OCI-LY1 (cell line): Measurements from ENCODE around the gene KCNIP4.

Experiments
- H2AFZ ChIP-seq: fragments of 200-600 bp; sonication (generic), shearing (Covaris generic); 2 replicates; pipeline ENCODE4 v1.6.0; 2014; ENCODE audit warnings: antibody characterized with exemption, mild to moderate bottlenecking, low read length
- H3F3A ChIP-seq: fragments of 200-600 bp; sonication (generic), shearing (Covaris generic); 2 replicates; pipeline ENCODE4 v1.6.0; 2014; ENCODE audit warnings: mild to moderate bottlenecking, antibody characterized with exemption, low read length, moderate library complexity; ENCODE audit not compliant: insufficient read depth
- H3K27ac ChIP-seq: fragments of 200-600 bp; sonication (generic); 2 replicates; pipeline ENCODE4 v1.5.1; 2014; ENCODE audit warnings: low read length, mixed run types, mild to moderate bottlenecking, low read depth; ENCODE audit not compliant: poor library complexity, severe bottlenecking
- H3K27me3 ChIP-seq: fragments of 200-600 bp; sonication (generic); 2 replicates; pipeline ENCODE4 v1.6.0; 2014; ENCODE audit warnings: antibody characterized with exemption, mild to moderate bottlenecking, low read length, moderate library complexity; ENCODE audit not compliant: insufficient read depth
- H3K36me3 ChIP-seq: fragments of 200-600 bp; sonication (generic); 2 replicates; pipeline ENCODE4 v1.6.1; 2014; ENCODE audit warnings: mild to moderate bottlenecking, antibody characterized with exemption, low read length, moderate library complexity, mixed read lengths; ENCODE audit not compliant: insufficient read depth
- H3K4me1 ChIP-seq: fragments of 200-600 bp; sonication (generic); 2 replicates; pipeline ENCODE4 v1.5.1; 2014; ENCODE audit warnings: mild to moderate bottlenecking, low read length, moderate library complexity; ENCODE audit not compliant: insufficient read depth, severe bottlenecking
- H3K4me2 ChIP-seq: fragments of 200-600 bp; sonication (generic), shearing (Covaris generic); 2 replicates; pipeline ENCODE4 v1.6.1; 2014; ENCODE audit warnings: low read length
- H3K4me3 ChIP-seq: fragments of 200-600 bp; sonication (generic); 2 replicates; pipeline ENCODE4 v1.5.1; 2014; ENCODE audit warnings: low read length, low read depth, mild to moderate bottlenecking, mixed read lengths; ENCODE audit not compliant: poor library complexity, severe bottlenecking
- H3K79me2 ChIP-seq: fragments of 200-600 bp; shearing (Covaris generic); 2 replicates; pipeline ENCODE4 v1.6.1; 2016; ENCODE audit warnings: mixed run types, low read length, mixed read lengths; ENCODE audit not compliant: insufficient read depth
- H3K9ac ChIP-seq: fragments of 200-600 bp; sonication (generic), shearing (Covaris generic); 2 replicates; pipeline ENCODE4 v1.6.1; 2014; ENCODE audit warnings: mild to moderate bottlenecking, low read length, mixed read lengths
- H3K9me2 ChIP-seq: fragments of 200-600 bp; sonication (generic), shearing (Covaris generic); 2 replicates; pipeline ENCODE4 v1.6.1; 2014; ENCODE audit warnings: low read depth, mild to moderate bottlenecking, low read length, mixed read lengths
- H3K9me3 ChIP-seq: fragments of 200-600 bp; shearing (Covaris generic); 2 replicates; pipeline ENCODE4 v1.6.1; 2014; ENCODE audit warnings: low read length, mixed read lengths
- H4K20me1 ChIP-seq: fragments of 200-600 bp; sonication (generic), shearing (Covaris generic); 2 replicates; pipeline ENCODE4 v1.6.0; 2016; ENCODE audit warnings: mild to moderate bottlenecking, low read length; ENCODE audit not compliant: insufficient read depth
- CTCF ChIP-seq: fragments of 200-600 bp; sonication (generic), shearing (Covaris generic); IDR thresholded peaks from 2 replicates; pipeline ENCODE4 v1.5.1; 2017; ENCODE audit warnings: mild to moderate bottlenecking, antibody characterized with exemption, low read length, moderate library complexity, mixed read lengths
- EZH2 ChIP-seq: fragments of 200-600 bp; sonication (generic), shearing (Covaris generic); IDR thresholded peaks from 2 replicates; pipeline ENCODE4 v1.8.0; 2017; ENCODE audit warnings: borderline replicate concordance, mixed run types, mild to moderate bottlenecking, antibody characterized with exemption, low read length, moderate library complexity, mixed read lengths

KCNIP4 gene

GRCh38 chr4:20839957-20840356 lies 1108.6 kb downstream of the KCNIP4 start:
- Histone ChIP-seq H3K27me3 (no peaks in the 10 kb centered on the region), H4K20me1 (no peaks in the 10 kb centered on the region), H3K4me3 (no peak overlapping the region), H2AFZ (no peak overlapping the region), H3K9me3 (no peaks in the 10 kb centered on the region), H3K27ac (no peak overlapping the region), H3K9me2 (no peaks in the 10 kb centered on the region), H3K9ac (no peak overlapping the region), H3K36me3 (no peaks in the 10 kb centered on the region), H3K79me2 (no peaks in the 10 kb centered on the region), H3K4me1 (no peaks in the 10 kb centered on the region), H3F3A (no peaks in the 10 kb centered on the region), H3K4me2 (no peak overlapping the region)
- TF ChIP-seq CTCF (no peak), EZH2 (no peak)

- Histone ChIP-seq H3K4me3 (no peak overlapping the region), H3K27me3 (no peaks in the 10 kb centered on the region), H3K9ac (no peak overlapping the region), H3K4me2 (no peak overlapping the region), H3F3A (no peaks in the 10 kb centered on the region), H2AFZ (no peak overlapping the region), H3K4me1 (no peaks in the 10 kb centered on the region), H3K36me3 (no peaks in the 10 kb centered on the region), H4K20me1 (no peaks in the 10 kb centered on the region), H3K9me2 (no peaks in the 10 kb centered on the region), H3K79me2 (no peaks in the 10 kb centered on the region), H3K27ac (no peak overlapping the region), H3K9me3 (no peaks in the 10 kb centered on the region)
- no peak for TF ChIP-seq CTCF
- no peak for TF ChIP-seq EZH2
Measured at GRCh38 chr4:20838476-20838875, 1110.1 kb downstream of the KCNIP4 start.

- Histone ChIP-seq H3K79me2 (no peaks in the 10 kb centered on the region), H2AFZ (no peak overlapping the region)
Measured at GRCh38 chr4:20832826-20833225, 1115.7 kb downstream of the KCNIP4 start.

More at GRCh38 chr4:20832826-20833225, 1115.7 kb downstream of the KCNIP4 start:
- H3K4me1 ChIP-seq = no peaks in the 10 kb centered on the region
- H3K9ac ChIP-seq = no peak overlapping the region
- H3K27ac ChIP-seq = no peak overlapping the region
- no peaks in the 10 kb centered on the region for H3K9me2 ChIP-seq
- no peak overlapping the region for H3K4me3 ChIP-seq
- H3K27me3 ChIP-seq = no peaks in the 10 kb centered on the region
- H3K9me3 ChIP-seq = no peaks in the 10 kb centered on the region
- H3F3A ChIP-seq = no peaks in the 10 kb centered on the region
- no peaks in the 10 kb centered on the region for H4K20me1 ChIP-seq
- TF ChIP-seq EZH2 (no peak), CTCF (no peak)
- no peak overlapping the region for H3K4me2 ChIP-seq
- no peaks in the 10 kb centered on the region for H3K36me3 ChIP-seq
